GM23338 (cell line): ENCODE results near the gene GCH1.

Experiments used
- CTCF ChIP-seq, 2 experiments: fragments of 200-600 bp in 1 of 2; sonication (generic) in 1 of 2; conservative IDR thresholded peaks; 2 replicates each; pipeline versions ENCODE4 v1.5.1 to v1.6.1; 2016 to 2017; ENCODE audit warnings: antibody characterized with exemption in 2 of 2, low read depth in 2 of 2, mild to moderate bottlenecking in 2 of 2, moderate library complexity in 1 of 2
- JUNB ChIP-seq: IDR thresholded peaks from one replicate; pipeline ENCODE4 v1.6.1; 2016; ENCODE audit warnings: antibody characterized with exemption; ENCODE audit not compliant: unreplicated experiment
- POLR2AphosphoS5 ChIP-seq: IDR thresholded peaks from 2 replicates; pipeline ENCODE4 v1.6.1; 2016; ENCODE audit warnings: antibody characterized with exemption, low read depth
- ZNF114 ChIP-seq: fragments of 250-450 bp; sonication (Bioruptor Pico); IDR thresholded peaks from 2 replicates; pipeline ENCODE4 v1.5.0; 2020; ENCODE audit warnings: mild to moderate bottlenecking, moderate library complexity

- no peak for TF ChIP-seq POLR2AphosphoS5
- TF ChIP-seq CTCF (conservative IDR thresholded peaks at IDR 0.05; ENCODE audit: low read depth in 2 of 2) = no peak
- TF ChIP-seq JUNB = no peak
- TF ChIP-seq ZNF114 (CRISPR knock-in tag) = no peak
Observed at GRCh38 chr14:54877015-54877702, 25.5 kb downstream of the GCH1 start.
